H54 (cell line): ENCODE data around the gene ARMC9.
"Not testable (repeated sequence)": the region's sequence is repeated elsewhere in the genome, so short reads cannot be mapped to it uniquely, and the experiment has no call there.

Source experiments
- DNase-seq: peaks from one replicate; pipeline ENCODE4 v3.0.0; 2011; ENCODE audit warnings: low spot score, mixed read lengths; ENCODE audit not compliant: insufficient read length
- FAIRE-seq: peaks from 3 replicates; lab custom pipeline; 2011; peaks lifted over from hg19 to GRCh38; lab: Jason Lieb, UNC
- POLR2A ChIP-seq: IDR thresholded peaks from 2 replicates; pipeline ENCODE4 v1.6.1; 2011; ENCODE audit warnings: low read depth, mild to moderate bottlenecking, low read length

Gene ARMC9

DNA sequence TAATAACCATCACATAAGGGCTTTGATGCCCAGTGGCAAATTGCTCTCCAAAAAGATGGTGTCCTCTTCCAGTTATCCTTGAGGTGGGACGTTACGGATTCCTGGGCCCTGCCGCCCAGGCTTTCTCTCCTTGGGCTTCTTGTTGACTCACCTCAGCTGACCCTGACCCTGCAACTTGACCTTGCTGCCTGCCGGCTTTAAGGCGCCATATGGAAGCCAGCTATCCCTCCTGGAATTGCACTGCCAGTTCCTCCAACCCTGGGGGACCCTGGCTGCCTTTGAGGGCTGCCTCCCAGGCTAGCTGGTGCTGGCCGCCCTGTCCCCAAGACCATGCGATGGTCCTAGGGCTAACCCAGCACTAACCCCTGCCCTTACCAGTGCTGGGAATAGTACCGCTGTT lies 168.7 kb downstream of the ARMC9 start:
- DNase-seq (no peak), FAIRE-seq (no peak)
- TF ChIP-seq POLR2A: no peak

DNA sequence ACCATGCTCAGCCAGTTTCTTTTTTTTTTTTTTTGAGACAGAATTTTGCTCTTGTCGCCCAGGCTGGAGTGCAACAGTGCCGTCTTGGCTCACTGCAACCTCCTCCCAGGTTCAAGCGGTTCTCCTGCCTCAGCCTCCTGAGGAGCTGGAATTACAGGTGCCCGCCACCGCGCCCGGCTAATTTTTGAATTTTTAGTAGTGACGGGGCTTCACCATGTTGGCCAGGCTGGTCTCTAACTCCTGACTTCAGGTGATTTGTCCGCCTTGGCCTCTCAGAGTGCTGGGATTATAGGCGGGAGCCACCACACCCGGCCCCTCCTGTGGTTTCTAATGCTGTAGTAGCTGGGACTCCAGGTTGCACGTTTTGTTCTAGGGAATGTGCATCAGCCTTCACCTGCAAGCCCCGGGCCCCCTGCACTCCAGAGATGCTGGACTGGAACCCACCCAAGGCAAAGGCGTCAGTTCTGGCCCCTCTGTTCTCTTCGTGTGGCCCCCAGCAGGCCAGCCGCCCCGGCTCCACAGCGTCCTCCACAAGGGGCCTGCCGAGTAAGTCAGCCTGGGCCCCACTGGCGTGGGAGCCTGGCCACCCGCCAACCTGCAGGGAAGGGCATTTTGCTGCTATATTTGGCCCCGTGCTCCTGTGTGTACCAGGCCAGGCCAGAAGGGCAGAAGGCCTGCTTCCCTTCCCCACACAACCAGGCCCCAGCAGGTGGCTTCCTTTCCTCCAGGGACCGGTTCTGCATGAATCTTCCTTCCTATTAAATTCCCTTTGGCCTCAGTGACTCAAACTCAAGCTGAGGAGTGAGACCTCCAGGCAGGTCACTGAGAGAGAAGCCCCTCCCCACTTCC lies 171.4 kb downstream of the ARMC9 start:
- DNase-seq (no peak), FAIRE-seq (no peak)
- TF ChIP-seq POLR2A: no peak

DNA sequence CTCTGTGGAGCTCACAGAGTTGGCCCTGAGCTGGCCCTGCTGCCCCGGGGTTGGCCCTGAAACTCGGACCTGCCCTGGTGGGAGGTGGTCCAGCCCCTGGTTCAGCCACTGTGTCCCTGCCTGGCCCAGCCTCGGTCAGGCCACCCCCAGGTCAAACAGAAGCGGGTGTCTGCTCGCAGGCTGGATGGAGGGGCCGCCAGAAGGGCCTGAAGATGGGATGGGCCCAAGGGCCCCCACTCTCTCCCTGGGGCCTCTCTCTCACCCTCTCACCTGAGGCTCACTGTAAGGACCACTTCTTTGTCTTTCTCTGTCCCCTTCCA lies 172.0 kb downstream of the ARMC9 start:
- DNase-seq (no peak), FAIRE-seq (no peak)
- no peak for TF ChIP-seq POLR2A

DNA sequence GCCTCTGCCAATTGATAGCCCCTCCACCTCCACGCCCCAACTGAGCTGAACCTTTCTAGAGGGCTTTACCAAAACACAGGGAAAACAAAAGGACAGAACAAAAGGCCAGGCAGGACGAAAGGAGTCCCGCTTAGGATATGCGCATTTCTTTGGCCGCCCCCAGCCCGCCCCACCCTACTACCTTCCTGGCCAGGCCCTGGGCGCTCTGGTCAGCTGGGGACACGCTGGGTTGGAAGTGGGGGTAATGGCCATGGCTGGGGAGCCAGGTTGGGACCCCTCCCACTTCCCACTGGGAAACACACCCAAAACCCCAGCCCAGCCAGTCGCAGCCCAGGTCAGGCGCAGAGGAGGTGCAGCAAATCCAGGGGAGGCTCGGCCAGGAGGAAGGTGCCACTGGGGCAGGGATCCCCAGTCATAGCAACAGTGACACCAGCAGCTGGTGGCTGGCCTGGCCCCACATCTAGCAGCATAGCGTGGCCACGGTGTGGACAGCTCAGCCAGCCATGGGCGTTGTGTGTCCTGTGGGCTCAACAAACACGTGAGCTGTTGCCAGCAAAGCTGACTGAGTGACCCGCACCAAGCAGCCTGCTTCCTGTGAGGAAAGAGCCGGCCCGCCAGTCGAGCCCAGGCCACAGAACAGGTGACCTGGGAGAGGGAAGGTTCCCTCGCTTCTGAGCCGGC lies 172.5 kb downstream of the ARMC9 start:
- DNase-seq: no peak
- no peak for FAIRE-seq
- TF ChIP-seq POLR2A: no peak

DNA sequence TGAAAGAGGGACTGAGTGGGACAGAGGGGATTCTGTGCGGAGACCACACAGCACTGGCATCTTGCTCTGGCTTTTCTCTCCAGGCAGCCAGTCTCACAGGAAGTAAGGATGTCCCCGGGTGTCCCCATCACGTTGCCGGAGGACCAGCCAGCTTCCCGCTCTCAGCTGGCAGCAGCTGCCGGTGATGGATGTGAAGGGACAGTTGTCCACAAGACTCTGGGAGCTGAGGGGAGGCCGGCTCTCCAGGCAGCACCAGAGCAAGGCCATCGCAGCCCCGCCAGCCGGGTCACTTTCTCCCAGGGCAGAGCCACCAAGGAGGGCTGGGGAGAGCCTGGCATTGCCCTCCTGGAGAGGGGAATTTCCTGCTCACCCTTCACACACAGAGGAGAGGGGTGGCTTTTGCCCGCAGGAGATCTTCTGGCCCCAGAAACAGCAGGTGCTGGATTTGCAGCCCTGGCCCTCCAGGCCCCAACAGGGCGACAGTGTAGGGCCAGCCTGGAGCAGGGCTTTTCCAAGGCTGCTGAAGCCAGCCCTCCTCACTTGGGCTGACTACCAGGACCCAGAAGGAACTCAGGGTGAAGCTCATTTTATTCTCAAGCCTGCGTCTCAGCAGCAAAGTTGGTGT lies 173.1 kb downstream of the ARMC9 start:
- TF ChIP-seq POLR2A: no peak
- no peak for FAIRE-seq
- DNase-seq: no peak

DNA sequence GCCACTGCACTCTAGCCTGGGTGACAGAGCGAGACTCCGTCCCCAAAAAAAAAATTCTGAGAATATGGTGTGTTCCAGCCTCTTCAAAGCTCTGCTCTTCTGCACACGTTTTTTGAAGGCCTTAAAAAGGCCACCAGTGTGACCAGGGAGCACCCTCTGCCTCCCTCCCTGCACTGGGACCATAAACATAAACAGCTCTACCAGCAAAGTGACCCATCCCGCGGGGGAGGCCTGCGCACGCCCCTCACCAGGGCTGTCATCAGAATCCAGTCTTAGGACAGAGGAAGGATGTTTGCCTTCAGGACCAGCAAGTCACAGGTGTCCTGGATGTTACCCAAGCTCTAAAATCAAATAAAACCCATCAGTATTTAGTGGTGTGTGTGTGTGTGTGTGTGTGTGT lies 173.9 kb downstream of the ARMC9 start:
- FAIRE-seq (no peak), DNase-seq (no peak)
- no peak for TF ChIP-seq POLR2A

DNA sequence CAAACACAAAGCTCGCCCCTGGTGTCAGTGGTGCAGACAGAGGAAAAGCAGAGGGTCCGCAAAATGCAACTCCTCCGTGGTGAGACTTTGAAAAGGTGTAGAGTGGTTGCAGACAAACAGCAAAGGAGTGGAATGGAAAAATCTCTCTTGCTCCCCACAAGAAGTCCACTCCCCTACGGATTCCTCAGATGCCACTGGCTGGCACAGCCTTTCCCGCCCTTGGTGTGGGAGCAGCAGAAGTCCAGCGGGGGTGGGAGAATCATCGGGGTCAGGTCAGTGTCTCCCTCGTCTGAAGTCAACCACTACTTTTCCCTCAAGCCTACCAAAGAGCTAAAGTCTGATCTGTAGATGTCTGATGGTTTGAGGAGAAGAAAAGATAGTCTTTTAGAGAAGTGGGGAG lies 174.8 kb downstream of the ARMC9 start:
- FAIRE-seq (no peak), DNase-seq (no peak)
- TF ChIP-seq POLR2A: no peak

DNA sequence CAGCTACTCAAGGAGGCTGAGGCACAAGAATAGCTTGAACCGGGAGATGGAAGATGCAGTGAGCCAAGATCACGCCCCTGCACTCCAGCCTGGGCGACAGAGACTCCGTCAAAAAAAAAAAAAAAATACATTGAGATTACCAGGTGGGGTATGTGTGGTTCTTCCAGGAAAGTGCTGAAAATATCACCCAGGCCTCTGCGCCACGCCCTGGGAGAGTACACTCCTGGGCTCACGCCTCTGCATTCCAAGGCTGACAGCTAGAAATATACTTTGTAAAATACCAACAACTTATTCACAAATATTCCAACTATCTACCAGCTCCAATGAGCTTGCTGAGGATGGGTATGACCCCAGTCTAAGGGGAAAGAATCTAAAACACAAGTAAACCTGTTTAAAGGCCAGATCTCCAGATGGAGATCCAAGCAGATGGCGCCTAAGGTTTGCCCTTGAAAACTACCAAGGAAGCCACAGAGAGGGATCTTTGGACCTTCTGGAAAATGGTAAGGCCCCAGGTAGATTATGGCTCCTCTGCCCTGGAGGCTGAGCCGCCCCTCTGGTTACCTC lies 175.4 kb downstream of the ARMC9 start:
- DNase-seq (no peak), FAIRE-seq (no peak)
- TF ChIP-seq POLR2A: no peak

DNA sequence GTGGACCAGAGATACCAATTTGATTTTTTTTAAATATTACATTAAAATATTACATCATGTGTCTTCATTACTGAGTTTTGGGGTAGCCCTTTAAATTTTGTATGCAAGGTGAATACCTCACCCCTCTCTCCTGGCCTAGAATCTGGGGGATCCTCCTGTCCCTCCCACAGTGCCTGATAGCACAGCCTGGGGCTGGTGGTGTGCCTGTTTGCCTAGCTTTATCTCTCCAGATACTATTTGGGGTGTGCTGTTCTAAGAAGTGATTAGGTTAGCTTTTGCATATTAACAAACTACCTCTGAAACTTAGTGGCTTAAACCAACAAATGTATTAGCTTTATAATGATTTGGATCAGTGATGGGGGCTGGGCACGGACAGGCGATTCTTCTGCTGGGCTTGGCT lies 176.3 kb downstream of the ARMC9 start:
- DNase-seq (no peak), FAIRE-seq (no peak)
- TF ChIP-seq POLR2A: no peak

DNA sequence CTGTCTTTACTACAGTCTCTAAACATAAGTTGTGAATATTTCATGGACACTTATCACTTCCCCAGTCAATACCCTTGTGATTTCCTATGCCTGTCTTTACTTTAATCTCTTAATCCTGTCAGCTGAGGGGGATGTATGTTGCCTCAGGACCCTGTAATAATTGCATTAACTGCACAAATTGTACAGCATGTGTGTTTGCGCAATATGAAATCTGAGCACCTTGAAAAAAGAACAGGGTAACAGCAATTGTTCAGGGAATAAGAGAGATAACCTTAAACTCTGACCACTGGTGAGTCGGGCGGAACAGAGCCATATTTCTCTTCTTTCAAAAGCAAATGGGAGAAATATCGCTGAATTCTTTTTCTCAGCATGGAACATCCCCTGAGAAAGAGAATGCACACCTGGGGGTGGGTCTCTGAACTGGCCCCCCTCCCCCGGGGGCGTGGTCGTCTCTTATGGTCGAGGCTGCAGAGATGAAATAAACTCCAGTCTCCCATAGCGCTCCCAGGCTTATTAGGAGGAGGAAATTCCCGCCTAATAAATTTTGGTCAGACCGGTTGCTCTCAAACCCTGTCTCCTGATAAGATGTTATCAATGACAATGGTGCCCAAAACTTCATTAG lies 177.7 kb downstream of the ARMC9 start:
- FAIRE-seq, DNase-seq: not testable (repeated sequence)

DNA sequence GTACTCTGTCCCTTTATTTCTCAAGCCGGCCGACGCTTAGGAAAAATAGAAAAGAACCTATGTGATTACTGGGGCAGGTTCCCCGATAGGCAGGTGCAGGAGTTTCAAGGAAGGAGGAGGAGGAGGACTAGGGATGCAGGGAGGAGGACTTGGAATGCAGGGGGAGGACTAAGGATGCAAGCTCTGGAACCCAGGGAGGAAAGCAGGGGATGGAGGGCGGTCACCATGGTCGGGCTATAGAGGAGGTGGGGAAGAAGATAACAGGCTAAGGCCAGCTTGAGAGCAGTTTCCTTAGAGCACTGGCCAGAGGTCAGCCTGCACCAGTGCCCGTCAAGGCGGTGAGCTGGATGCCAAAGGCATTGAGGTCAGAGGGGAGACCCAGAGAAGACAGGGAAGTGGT lies 178.4 kb downstream of the ARMC9 start:
- DNase-seq (no peak), FAIRE-seq (no peak)
- no peak for TF ChIP-seq POLR2A

DNA sequence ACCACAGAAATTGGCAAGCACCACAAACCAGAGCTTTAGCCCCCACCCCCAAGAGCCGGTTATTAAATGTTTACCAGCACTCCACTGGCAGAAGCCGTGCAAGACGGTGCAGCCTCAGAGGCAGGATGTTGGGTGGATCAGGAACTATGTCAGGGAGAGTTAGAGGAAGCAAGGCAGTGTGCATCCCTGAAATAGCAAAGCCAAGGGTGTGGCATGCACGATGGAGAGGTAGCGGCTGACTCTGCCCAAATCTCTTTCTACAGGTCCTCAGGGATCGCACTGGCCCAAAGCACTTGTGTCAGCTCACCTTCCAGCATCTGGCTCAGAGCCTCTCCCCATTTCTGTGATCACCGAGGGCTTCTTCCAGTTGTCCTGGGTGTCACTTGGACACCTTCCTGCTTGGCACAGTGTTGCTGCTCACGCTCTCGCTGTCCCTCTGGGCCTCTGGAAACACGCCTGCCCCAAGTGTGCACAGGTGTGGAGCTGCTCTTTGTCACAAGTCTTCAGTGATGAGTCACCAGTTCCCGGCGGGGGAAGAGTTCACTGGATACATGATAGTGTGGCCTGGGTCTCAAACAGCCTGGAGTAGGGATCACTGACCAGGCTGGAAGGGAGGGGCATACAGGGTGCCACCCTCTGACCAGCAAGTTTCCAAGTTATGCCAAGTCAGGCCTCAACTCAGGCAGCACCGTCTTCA lies 179.7 kb downstream of the ARMC9 start:
- DNase-seq: no peak
- no peak for TF ChIP-seq POLR2A
- FAIRE-seq: no peak

DNA sequence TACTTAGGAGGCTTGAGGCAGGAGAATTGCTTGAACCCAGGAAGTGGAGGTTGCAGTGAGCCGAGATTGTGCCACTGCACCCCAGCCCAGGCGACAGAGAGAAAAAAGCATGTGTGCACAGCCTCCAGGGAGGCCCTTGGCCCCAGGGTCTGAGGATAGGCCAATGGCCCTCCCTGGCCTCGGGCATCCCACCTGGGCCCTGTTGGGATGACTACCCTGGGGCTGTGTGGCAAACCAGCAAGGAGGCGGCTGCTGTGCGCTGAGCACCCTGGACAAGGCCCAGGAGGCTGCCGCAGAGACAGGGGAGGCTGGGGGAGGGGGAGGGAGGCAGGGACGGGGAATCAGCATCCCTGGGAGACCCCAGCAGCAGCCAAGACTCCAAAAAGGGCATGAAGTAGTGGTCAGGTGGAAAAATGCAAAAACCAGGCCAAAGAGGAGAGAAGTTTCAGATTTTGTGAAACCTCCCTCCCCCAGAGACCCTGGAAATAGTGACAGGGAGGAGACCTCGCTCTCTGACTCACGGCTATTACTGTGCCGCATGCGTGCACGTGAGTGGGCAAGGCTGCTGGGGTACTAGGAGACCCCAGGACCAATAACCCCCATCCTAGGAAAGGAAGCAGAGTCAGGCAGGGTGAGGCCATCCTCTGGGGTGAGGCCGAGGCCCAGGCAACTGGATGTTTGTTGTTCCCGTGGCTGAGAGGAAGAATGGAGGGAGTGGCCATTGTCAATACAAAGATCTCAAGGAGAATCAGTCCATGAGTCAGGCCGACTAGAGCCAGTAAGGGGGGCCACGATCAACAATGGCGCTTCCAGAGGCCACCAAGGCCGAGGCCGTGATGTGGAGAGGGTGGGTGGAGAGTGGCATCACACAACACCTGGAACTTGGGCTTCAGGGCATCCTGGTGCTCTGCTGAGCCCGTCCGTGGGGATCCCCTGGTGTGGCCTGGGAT lies 181.1 kb downstream of the ARMC9 start:
- no peak for FAIRE-seq
- TF ChIP-seq POLR2A: no peak
- DNase-seq: no peak
